ENCODE measurements around the gene GOLM1.

The GOLM1 gene

DNA sequence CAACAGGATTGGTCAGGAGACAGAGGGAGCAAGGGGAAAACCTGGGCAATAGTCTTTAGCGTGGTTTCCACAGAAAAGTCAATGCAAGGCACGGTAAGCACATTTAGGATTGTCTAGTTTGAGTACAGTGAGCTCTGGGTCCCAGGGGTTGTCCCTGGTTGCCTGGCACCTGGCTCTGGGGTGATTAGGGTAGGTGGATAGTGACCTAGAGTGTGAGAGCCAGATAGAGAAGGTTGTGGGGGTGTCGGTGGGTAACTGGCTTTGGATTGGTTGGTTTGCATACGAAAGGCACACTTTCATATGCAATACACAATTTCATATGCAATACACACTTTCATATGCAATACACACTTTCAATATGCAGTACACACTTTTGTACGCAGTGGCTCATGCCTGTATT, 20.1 kb upstream of the GOLM1 start:
- CTCF ChIA-PET = no interaction called here
- Histone ChIP-seq H3K27ac (ENCODE audit: extremely low read depth, low read depth, low read length) (no peak overlapping the region), H3K36me3 (ENCODE audit: control insufficient read depth in 2 of 2, insufficient read depth in 1 of 2, low read length in 2 of 2) (no peaks in the 10 kb centered on the region), H3K4me1 (ENCODE audit: control insufficient read depth, insufficient read depth, low read length) (no peaks in the 10 kb centered on the region), H3K4me3 (ENCODE audit: low read depth, low read length) (no peak overlapping the region), H3K9me3 (ENCODE audit: control insufficient read depth, insufficient read depth, low read depth, low read length) (no peaks in the 10 kb centered on the region)
- POLR2A ChIA-PET = no interaction called here
- TF ChIP-seq ZNF530 (tag by site-specific recombination; IDR thresholded peaks at IDR 0.05; ENCODE audit: low read depth) (no peak), ZNF155 (tag by site-specific recombination; IDR thresholded peaks at IDR 0.05) (no peak), ZNF16 (tag by site-specific recombination; IDR thresholded peaks at IDR 0.05; ENCODE audit: low read depth) (no peak), ZNF174 (tag by site-specific recombination; IDR thresholded peaks at IDR 0.05) (no peak), SP7 (tag by site-specific recombination; IDR thresholded peaks at IDR 0.05) (no peak), ZNF37A (tag by site-specific recombination; IDR thresholded peaks at IDR 0.05) (no peak), ZNF521 (tag by site-specific recombination; IDR thresholded peaks at IDR 0.05) (no peak), ZBTB48 (tag by site-specific recombination; IDR thresholded peaks at IDR 0.05) (no peak)
- TF ChIP-seq, protein P1, sequence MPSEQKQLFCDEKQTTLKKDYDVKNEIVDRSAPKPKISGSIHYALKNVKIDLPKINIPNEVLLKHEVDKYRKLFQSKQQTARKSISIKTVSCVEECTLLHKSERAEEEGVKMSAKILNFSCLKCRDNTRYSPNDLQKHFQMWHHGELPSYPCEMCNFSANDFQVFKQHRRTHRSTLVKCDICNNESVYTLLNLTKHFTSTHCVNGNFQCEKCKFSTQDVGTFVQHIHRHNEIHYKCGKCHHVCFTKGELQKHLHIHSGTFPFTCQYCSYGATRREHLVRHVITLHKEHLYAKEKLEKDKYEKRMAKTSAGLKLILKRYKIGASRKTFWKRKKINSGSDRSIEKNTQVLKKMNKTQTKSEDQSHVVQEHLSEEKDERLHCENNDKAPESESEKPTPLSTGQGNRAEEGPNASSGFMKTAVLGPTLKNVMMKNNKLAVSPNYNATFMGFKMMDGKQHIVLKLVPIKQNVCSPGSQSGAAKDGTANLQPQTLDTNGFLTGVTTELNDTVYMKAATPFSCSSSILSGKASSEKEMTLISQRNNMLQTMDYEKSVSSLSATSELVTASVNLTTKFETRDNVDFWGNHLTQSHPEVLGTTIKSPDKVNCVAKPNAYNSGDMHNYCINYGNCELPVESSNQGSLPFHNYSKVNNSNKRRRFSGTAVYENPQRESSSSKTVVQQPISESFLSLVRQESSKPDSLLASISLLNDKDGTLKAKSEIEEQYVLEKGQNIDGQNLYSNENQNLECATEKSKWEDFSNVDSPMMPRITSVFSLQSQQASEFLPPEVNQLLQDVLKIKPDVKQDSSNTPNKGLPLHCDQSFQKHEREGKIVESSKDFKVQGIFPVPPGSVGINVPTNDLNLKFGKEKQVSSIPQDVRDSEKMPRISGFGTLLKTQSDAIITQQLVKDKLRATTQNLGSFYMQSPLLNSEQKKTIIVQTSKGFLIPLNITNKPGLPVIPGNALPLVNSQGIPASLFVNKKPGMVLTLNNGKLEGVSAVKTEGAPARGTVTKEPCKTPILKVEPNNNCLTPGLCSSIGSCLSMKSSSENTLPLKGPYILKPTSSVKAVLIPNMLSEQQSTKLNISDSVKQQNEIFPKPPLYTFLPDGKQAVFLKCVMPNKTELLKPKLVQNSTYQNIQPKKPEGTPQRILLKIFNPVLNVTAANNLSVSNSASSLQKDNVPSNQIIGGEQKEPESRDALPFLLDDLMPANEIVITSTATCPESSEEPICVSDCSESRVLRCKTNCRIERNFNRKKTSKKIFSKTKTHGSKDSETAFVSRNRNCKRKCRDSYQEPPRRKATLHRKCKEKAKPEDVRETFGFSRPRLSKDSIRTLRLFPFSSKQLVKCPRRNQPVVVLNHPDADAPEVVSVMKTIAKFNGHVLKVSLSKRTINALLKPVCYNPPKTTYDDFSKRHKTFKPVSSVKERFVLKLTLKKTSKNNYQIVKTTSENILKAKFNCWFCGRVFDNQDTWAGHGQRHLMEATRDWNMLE (tag by site-specific recombination; conservative IDR thresholded peaks at IDR 0.05; ENCODE audit: low read depth) = no peak
- TF ChIP-seq, protein P2, sequence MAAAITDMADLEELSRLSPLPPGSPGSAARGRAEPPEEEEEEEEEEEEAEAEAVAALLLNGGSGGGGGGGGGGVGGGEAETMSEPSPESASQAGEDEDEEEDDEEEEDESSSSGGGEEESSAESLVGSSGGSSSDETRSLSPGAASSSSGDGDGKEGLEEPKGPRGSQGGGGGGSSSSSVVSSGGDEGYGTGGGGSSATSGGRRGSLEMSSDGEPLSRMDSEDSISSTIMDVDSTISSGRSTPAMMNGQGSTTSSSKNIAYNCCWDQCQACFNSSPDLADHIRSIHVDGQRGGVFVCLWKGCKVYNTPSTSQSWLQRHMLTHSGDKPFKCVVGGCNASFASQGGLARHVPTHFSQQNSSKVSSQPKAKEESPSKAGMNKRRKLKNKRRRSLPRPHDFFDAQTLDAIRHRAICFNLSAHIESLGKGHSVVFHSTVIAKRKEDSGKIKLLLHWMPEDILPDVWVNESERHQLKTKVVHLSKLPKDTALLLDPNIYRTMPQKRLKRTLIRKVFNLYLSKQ (tag by site-specific recombination; IDR thresholded peaks at IDR 0.05; ENCODE audit: borderline replicate concordance) = no peak

DNA sequence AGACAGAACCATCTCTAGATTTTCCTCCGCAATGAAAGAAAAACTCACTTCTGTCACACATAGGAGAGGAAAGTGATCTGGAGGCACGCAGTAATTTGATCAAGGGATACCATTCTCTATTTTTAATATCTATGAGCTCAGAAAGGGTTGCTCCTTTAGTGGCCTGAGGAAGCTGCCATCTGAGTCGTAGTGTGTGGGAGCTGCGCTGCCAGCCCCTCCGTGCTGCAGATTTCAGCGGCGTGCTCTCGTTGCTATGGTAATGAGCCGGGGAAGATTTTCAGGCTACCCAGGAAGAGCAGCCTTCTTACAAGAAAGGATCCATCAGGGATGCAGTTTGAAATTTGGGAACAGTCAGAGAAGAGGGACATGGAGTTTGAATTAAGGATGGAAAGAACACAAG, 17.1 kb upstream of the GOLM1 start:
- CTCF ChIA-PET = no interaction called here
- TF ChIP-seq, protein P3, sequence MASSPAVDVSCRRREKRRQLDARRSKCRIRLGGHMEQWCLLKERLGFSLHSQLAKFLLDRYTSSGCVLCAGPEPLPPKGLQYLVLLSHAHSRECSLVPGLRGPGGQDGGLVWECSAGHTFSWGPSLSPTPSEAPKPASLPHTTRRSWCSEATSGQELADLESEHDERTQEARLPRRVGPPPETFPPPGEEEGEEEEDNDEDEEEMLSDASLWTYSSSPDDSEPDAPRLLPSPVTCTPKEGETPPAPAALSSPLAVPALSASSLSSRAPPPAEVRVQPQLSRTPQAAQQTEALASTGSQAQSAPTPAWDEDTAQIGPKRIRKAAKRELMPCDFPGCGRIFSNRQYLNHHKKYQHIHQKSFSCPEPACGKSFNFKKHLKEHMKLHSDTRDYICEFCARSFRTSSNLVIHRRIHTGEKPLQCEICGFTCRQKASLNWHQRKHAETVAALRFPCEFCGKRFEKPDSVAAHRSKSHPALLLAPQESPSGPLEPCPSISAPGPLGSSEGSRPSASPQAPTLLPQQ (tag by site-specific recombination; IDR thresholded peaks at IDR 0.05) = no peak
- no peak for TF ChIP-seq ZNF621 (tag by site-specific recombination; IDR thresholded peaks at IDR 0.05)
- TF ChIP-seq ZNF366 (tag by site-specific recombination; conservative IDR thresholded peaks at IDR 0.05) = no peak
- TF ChIP-seq, protein P4, sequence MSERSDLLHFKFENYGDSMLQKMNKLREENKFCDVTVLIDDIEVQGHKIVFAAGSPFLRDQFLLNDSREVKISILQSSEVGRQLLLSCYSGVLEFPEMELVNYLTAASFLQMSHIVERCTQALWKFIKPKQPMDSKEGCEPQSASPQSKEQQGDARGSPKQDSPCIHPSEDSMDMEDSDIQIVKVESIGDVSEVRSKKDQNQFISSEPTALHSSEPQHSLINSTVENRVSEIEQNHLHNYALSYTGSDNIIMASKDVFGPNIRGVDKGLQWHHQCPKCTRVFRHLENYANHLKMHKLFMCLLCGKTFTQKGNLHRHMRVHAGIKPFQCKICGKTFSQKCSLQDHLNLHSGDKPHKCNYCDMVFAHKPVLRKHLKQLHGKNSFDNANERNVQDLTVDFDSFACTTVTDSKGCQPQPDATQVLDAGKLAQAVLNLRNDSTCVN (tag by site-specific recombination; optimal IDR thresholded peaks at IDR 0.05) = no peak
- TF ChIP-seq ZNF16 (tag by site-specific recombination; IDR thresholded peaks at IDR 0.05; ENCODE audit: low read depth) = no peak
- TF ChIP-seq HOXC10 (CRISPR knock-in tag; IDR thresholded peaks at IDR 0.05) = no peak
- TF ChIP-seq ZNF211 (tag by site-specific recombination; IDR thresholded peaks at IDR 0.05; ENCODE audit: low read depth) = no peak
- TF ChIP-seq, protein P1 (tag by site-specific recombination; conservative IDR thresholded peaks at IDR 0.05; ENCODE audit: low read depth) = no peak
- TF ChIP-seq, protein P5, sequence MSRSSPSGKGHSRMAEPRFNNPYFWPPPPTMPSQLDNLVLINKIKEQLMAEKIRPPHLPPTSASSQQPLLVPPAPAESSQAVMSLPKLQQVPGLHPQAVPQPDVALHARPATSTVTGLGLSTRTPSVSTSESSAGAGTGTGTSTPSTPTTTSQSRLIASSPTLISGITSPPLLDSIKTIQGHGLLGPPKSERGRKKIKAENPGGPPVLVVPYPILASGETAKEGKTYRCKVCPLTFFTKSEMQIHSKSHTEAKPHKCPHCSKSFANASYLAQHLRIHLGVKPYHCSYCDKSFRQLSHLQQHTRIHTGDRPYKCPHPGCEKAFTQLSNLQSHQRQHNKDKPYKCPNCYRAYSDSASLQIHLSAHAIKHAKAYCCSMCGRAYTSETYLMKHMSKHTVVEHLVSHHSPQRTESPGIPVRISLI (tag by site-specific recombination; IDR thresholded peaks at IDR 0.05) = no peak

More for the DNA sequence above, 17.1 kb upstream of the GOLM1 start:
- Histone ChIP-seq H3K4me1 (ENCODE audit: control insufficient read depth, insufficient read depth, low read length) (no peaks in the 10 kb centered on the region), H3K4me3 (ENCODE audit: low read depth, low read length) (no peak overlapping the region), H3K36me3 (ENCODE audit: control insufficient read depth in 2 of 2, insufficient read depth in 1 of 2, low read length in 2 of 2) (no peaks in the 10 kb centered on the region), H3K9me3 (ENCODE audit: control insufficient read depth, insufficient read depth, low read depth, low read length) (no peaks in the 10 kb centered on the region), H3K27ac (ENCODE audit: extremely low read depth, low read depth, low read length) (no peak overlapping the region)
- POLR2A ChIA-PET = no interaction called here

Data from HEK293 (cell line).